Transverse colon (tissue), 4 donors: ENCODE measurements around the gene KRT37. TPM values are rescaled to one million over a fixed set of nuclear protein-coding genes. Genes with fewer than 3 reads are reported as not detected.
"Not testable (repeated sequence)": the region's sequence is repeated elsewhere in the genome, so short reads cannot be mapped to it uniquely, and the experiment has no call there.

Experiments
- DNase-seq: peaks from one replicate; pipeline ENCODE4 v3.0.0-alpha.2; 2019
- H3K27ac ChIP-seq, 4 donors: fragments of 200-600 bp; sonication (generic); 2 replicates each; pipeline ENCODE4 v1.5.1; 2016 to 2018; ENCODE audit warnings: inconsistent platforms in 4 of 4
- H3K27me3 ChIP-seq: fragments of 200-600 bp; sonication (generic); 2 replicates; pipeline ENCODE4 v1.5.1; 2017; ENCODE audit warnings: inconsistent platforms
- H3K36me3 ChIP-seq, 4 donors: fragments of 200-600 bp; sonication (generic); 2 replicates each; pipeline ENCODE4 v1.5.1; 2017 to 2019; ENCODE audit warnings: inconsistent platforms in 4 of 4
- H3K4me1 ChIP-seq, 4 donors: fragments of 200-600 bp; sonication (generic); 2 replicates each; pipeline ENCODE4 v1.5.1; 2017 to 2020; ENCODE audit warnings: inconsistent platforms in 4 of 4
- H3K4me3 ChIP-seq, 4 donors: fragments of 200-600 bp; sonication (generic); 1 replicate in 1 of 4; 2 replicates in 3 of 4; pipeline versions ENCODE4 v1.5.1 to v1.6.1; 2017 to 2019; ENCODE audit warnings: inconsistent platforms in 4 of 4
- H3K9me3 ChIP-seq, 2 donors: fragments of 200-600 bp; sonication (generic); 2 replicates each; pipeline ENCODE4 v1.5.1; 2017 to 2019; ENCODE audit warnings: inconsistent platforms in 2 of 2
- CTCF ChIP-seq, 5 experiments: fragments of 200-600 bp in 3 of 5; fragments of 450-650 bp in 2 of 5; sonication (generic) in 3 of 5; IDR thresholded peaks; 1 replicate in 2 of 5; 2 replicates in 3 of 5; pipeline ENCODE4 v1.5.1; 2016 to 2017; ENCODE audit warnings: antibody characterized with exemption in 5 of 5, inconsistent platforms in 3 of 5, mild to moderate bottlenecking in 2 of 5, moderate library complexity in 1 of 5
- EP300 ChIP-seq: sonication (generic); formaldehyde crosslinking; IDR thresholded peaks from one replicate; pipeline ENCODE4 v1.6.1; 2017; ENCODE audit warnings: antibody characterized with exemption, low read depth
- POLR2A ChIP-seq: fragments of 450-650 bp; IDR thresholded peaks from one replicate; pipeline ENCODE4 v1.6.1; 2016; ENCODE audit warnings: antibody characterized with exemption, mild to moderate bottlenecking, moderate library complexity
- POLR2AphosphoS5 ChIP-seq, 3 donors: sonication (generic); formaldehyde crosslinking; IDR thresholded peaks; one replicate each; pipeline ENCODE4 v1.6.1; 2016; ENCODE audit warnings: antibody characterized with exemption in 3 of 3
- WGBS, 2 donors: methylation state at CpG; one replicate each; pipeline ENCODE4 v1.1.5; 2018; ENCODE audit warnings: low coverage in 1 of 2; 5-methylcytosine and 5-hydroxymethylcytosine counted together
- in situ Hi-C, 4 donors: fragments of 200-750 bp; cut with MboI; loops; one replicate each; pipeline versions ENCODE4 v1.15.0 to v1.15.1; 2017; ENCODE audit warnings: low sequenced_read_pairs in 3 of 4, low pct_ligation_motif_present in 1 of 4, low pct_unique_long_range_greater_than_20kb in 1 of 4
- intact Hi-C: fragments of 100-400 bp; cut with DNase I; formaldehyde crosslinking; loops from one replicate; pipeline ENCODE4 v1.15.1; 2023; ENCODE audit warnings: low total_unique reads
- total RNA-seq, 4 donors: library from RNA; depleted of rRNA; stranded (reverse); fragments of >200 nt; gene quantifications; one replicate each; pipeline ENCODE4 v1.1.0, GENCODE V29; 2016

Gene KRT37
- total RNA-seq, 4 donors from 2014 or later, result not detected

- Histone ChIP-seq H3K9me3 (no peaks in the 10 kb centered on the region), H3K27ac (no peak overlapping the region), H3K36me3 (no peaks in the 10 kb centered on the region), H3K4me3 (no peak overlapping the region), H3K4me1 (no peaks in the 10 kb centered on the region), H3K27me3 (no peaks in the 10 kb centered on the region)
- in situ Hi-C loops, result no loop called here
- DNase-seq, result no peak
- no peak for TF ChIP-seq POLR2AphosphoS5 (IDR thresholded peaks at IDR 0.05)
- no peak for TF ChIP-seq POLR2A
- no peak for TF ChIP-seq CTCF (IDR thresholded peaks at IDR 0.05)
- 49 to 56% methylated on average over 3 to 4 of the region's 4 CpGs for WGBS, 2 donors
- intact Hi-C loops, result no loop called here
These were observed 9.6 kb upstream of the KRT37 start for GRCh38 chr17:41434005-41434404.

GRCh38 chr17:41433586-41433985, 9.2 kb upstream of the KRT37 start:
- 55 to 60% methylated on average over 1 to 4 of the region's 4 CpGs for WGBS, 2 donors
- H3K4me1 ChIP-seq, result no peaks in the 10 kb centered on the region
- in situ Hi-C loops (no loop called here), intact Hi-C loops (no loop called here)
- no peaks in the 10 kb centered on the region for H3K9me3 ChIP-seq
- no peaks in the 10 kb centered on the region for H3K36me3 ChIP-seq
- no peak for DNase-seq
- no peak overlapping the region for H3K4me3 ChIP-seq
- no peaks in the 10 kb centered on the region for H3K27me3 ChIP-seq
- TF ChIP-seq POLR2AphosphoS5 (IDR thresholded peaks at IDR 0.05) (no peak), EP300 (no peak), POLR2A (no peak)
- H3K27ac ChIP-seq, result no peak overlapping the region

GRCh38 chr17:41430376-41430775, 6.0 kb upstream of the KRT37 start:
- in situ Hi-C loops, H3K4me3 ChIP-seq, H3K9me3 ChIP-seq, H3K36me3 ChIP-seq, DNase-seq, H3K27me3 ChIP-seq, intact Hi-C loops, H3K27ac ChIP-seq, H3K4me1 ChIP-seq: not testable (repeated sequence)
- 91 to 100% methylated on average over 2 to 9 of the region's 9 CpGs for WGBS, 2 donors

- intact Hi-C loops (no loop called here), in situ Hi-C loops (no loop called here)
- Histone ChIP-seq H3K27ac (no peak overlapping the region), H3K27me3 (no peaks in the 10 kb centered on the region), H3K4me1 (no peaks in the 10 kb centered on the region), H3K36me3 (no peaks in the 10 kb centered on the region), H3K4me3 (no peak overlapping the region), H3K9me3 (no peaks in the 10 kb centered on the region)
- TF ChIP-seq POLR2AphosphoS5 (IDR thresholded peaks at IDR 0.05) (no peak), CTCF (IDR thresholded peaks at IDR 0.05) (no peak), POLR2A (no peak), EP300 (no peak)
- no peak for DNase-seq
- 62 to 79% methylated on average over 2 to 7 of the region's 7 CpGs for WGBS, 2 donors
These were observed 5.3 kb upstream of the KRT37 start for GRCh38 chr17:41429667-41430066.

GRCh38 chr17:41428591-41429291, 4.4 kb upstream of the KRT37 start:
- no peak for DNase-seq
- no peak overlapping the region for H3K27ac ChIP-seq
- H3K27me3 ChIP-seq, result no peaks in the 10 kb centered on the region
- H3K9me3 ChIP-seq, result no peaks in the 10 kb centered on the region
- no peaks in the 10 kb centered on the region for H3K4me1 ChIP-seq
- in situ Hi-C loops, result no loop called here
- H3K36me3 ChIP-seq, result no peaks in the 10 kb centered on the region
- no peak for TF ChIP-seq EP300
- no peak for TF ChIP-seq POLR2A
- no peak for TF ChIP-seq POLR2AphosphoS5 (IDR thresholded peaks at IDR 0.05)
- no peak for TF ChIP-seq CTCF (IDR thresholded peaks at IDR 0.05)
- intact Hi-C loops, result no loop called here
- WGBS, 2 donors, result 52 to 88% methylated on average over 2 to 4 of the region's 4 CpGs
- no peak overlapping the region for H3K4me3 ChIP-seq

GRCh38 chr17:41422586-41422985, 1.8 kb downstream of the KRT37 start:
- DNase-seq, H3K4me3 ChIP-seq, in situ Hi-C loops, H3K9me3 ChIP-seq, H3K27me3 ChIP-seq, H3K36me3 ChIP-seq, intact Hi-C loops, H3K27ac ChIP-seq, H3K4me1 ChIP-seq: not testable (repeated sequence)
- 88% methylated on average over 11 of the region's 11 CpGs; no CpG with 5 or more reads in 1 of the 2 donors for WGBS, 2 donors
